Fibroblast of pulmonary artery (primary cell): ENCODE measurements around the gene HNMT.

Experiments used
- DNase-seq: peaks from one replicate; pipeline ENCODE4 v3.0.0-alpha.2; 2010; ENCODE audit warnings: low read depth
- H3K4me3 ChIP-seq: replicated peaks from 2 replicates; pipeline ENCODE4 v1.5.1; 2011; ENCODE audit warnings: low read depth, mild to moderate bottlenecking, control low read depth, low read length, moderate library complexity
- TF ChIP-seq, protein P1 (sequence below): IDR thresholded peaks from 2 replicates; pipeline ENCODE4 v1.5.1; 2011; ENCODE audit warnings: mild to moderate bottlenecking, control low read depth, low read length, inconsistent platforms; ENCODE audit errors: missing control alignments

The HNMT gene

GRCh38 chr2:137998503-137998902 lies 34.2 kb downstream of the HNMT start:
- no peak for DNase-seq
- TF ChIP-seq, protein P1, sequence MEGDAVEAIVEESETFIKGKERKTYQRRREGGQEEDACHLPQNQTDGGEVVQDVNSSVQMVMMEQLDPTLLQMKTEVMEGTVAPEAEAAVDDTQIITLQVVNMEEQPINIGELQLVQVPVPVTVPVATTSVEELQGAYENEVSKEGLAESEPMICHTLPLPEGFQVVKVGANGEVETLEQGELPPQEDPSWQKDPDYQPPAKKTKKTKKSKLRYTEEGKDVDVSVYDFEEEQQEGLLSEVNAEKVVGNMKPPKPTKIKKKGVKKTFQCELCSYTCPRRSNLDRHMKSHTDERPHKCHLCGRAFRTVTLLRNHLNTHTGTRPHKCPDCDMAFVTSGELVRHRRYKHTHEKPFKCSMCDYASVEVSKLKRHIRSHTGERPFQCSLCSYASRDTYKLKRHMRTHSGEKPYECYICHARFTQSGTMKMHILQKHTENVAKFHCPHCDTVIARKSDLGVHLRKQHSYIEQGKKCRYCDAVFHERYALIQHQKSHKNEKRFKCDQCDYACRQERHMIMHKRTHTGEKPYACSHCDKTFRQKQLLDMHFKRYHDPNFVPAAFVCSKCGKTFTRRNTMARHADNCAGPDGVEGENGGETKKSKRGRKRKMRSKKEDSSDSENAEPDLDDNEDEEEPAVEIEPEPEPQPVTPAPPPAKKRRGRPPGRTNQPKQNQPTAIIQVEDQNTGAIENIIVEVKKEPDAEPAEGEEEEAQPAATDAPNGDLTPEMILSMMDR, result no peak
- no peak overlapping the region for H3K4me3 ChIP-seq

- TF ChIP-seq, protein P1, result no peak
- no peak overlapping the region for H3K4me3 ChIP-seq
- DNase-seq, result no peak
These were observed 35.0 kb downstream of the HNMT start for GRCh38 chr2:137999273-137999672.

DNA sequence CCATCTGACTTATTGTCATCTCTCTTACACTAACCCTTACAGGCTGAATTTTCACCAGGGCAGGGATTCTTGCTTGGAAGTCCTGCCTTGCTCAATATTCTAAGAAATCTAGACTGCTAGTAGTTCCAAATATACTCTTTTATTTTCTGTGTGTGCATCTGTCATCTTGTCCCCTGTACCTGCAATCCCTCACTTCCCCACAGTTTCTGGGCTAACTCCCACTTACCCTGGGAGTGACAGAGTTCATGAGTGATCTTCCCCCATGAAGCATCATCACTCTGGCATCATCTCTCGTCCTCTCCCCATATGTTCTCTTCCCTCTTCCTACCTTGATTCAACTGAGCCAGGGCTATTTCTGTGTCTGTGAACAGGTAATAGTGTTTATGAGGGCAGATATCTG lies 35.7 kb downstream of the HNMT start:
- TF ChIP-seq, protein P1, result no peak
- no peak for DNase-seq
- H3K4me3 ChIP-seq, result no peak overlapping the region

DNA sequence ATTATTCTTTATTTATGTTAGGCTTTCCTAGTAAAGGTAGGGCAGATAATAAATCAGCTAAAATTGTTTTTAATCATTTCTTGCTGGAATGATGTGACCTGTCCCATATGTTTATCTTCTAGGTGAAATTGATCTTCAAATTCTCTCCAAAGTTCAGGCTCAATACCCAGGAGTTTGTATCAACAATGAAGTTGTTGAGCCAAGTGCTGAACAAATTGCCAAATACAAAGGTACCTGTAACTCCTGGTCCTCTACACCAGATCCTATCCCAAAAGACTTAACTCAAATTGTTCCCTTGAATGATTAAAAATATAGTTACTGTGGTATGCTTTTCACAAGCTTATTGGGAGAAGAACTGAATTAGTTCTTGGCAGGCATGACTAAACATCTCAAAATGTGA lies 36.5 kb downstream of the HNMT start:
- no peak overlapping the region for H3K4me3 ChIP-seq
- TF ChIP-seq, protein P1, result no peak
- DNase-seq, result no peak

DNA sequence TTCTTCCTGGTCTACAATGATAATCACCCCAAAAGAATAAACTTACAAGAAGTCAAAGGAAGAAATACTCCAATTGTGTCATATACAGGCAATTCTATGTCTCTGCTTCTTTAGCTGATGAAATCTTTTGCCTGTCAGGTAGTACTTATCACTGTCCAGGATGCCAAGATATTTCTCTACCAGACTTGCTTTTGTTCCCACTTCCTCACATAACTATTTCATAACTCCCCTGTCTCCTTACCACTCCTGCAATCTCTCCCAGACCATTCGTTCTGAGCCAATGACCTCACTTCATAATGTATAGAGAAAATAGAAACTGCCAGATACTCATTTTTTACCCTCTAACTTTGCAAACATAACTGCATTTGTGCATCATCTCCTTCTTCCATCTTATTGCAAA lies 39.1 kb downstream of the HNMT start:
- no peak overlapping the region for H3K4me3 ChIP-seq
- TF ChIP-seq, protein P1, result no peak
- peak; percentile 35 for DNase-seq

GRCh38 chr2:138007431-138007830 lies 43.2 kb downstream of the HNMT start:
- no peak for DNase-seq
- TF ChIP-seq, protein P1, result no peak
- H3K4me3 ChIP-seq, result no peak overlapping the region

- TF ChIP-seq, protein P1, result no peak
- H3K4me3 ChIP-seq, result no peak overlapping the region
- no peak for DNase-seq
These were observed 45.3 kb downstream of the HNMT start for GRCh38 chr2:138009622-138010021.
